DND-41 (cell line): ENCODE results near the gene SKA1.
"Not testable (repeated sequence)": the region's sequence is repeated elsewhere in the genome, so short reads cannot be mapped to it uniquely, and the experiment has no call there.

Source experiments
- ATAC-seq: fragments of 200-7000 bp; cut with Tn5 transposase; 3 replicates; pipeline ENCODE4 v1.9.1; 2021; ENCODE audit warnings: low read depth; ENCODE audit not compliant: insufficient read depth
- DNase-seq: peaks from one replicate; pipeline ENCODE4 v3.0.0-alpha.2; 2020
- H2AFZ ChIP-seq: 2 replicates; pipeline ENCODE4 v1.6.0; 2012; ENCODE audit warnings: low read depth, low read length
- H3K27ac ChIP-seq: 2 replicates; pipeline ENCODE4 v1.5.1; 2012; ENCODE audit warnings: low read length, inconsistent platforms
- H3K27me3 ChIP-seq: fragments of 200-600 bp; sonication (generic); 2 replicates; pipeline ENCODE4 v1.6.0; 2012; ENCODE audit warnings: low read length, mild to moderate bottlenecking, inconsistent platforms; ENCODE audit not compliant: insufficient read depth, poor library complexity
- H3K36me3 ChIP-seq: 2 replicates; pipeline ENCODE4 v1.5.1; 2012; ENCODE audit warnings: low read length, inconsistent platforms; ENCODE audit not compliant: insufficient read depth
- H3K4me1 ChIP-seq: 2 replicates; pipeline ENCODE4 v1.5.1; 2012; ENCODE audit warnings: mild to moderate bottlenecking, low read length; ENCODE audit not compliant: insufficient read depth
- H3K4me2 ChIP-seq: 2 replicates; pipeline ENCODE4 v1.6.0; 2012; ENCODE audit warnings: mild to moderate bottlenecking, moderate library complexity, low read length, inconsistent platforms; ENCODE audit not compliant: insufficient read depth
- H3K4me3 ChIP-seq, 2 experiments: fragments of 200-600 bp in 1 of 2; shearing (Covaris generic) in 1 of 2; 2 replicates each; pipeline ENCODE4 v1.5.1; 2012 to 2016; ENCODE audit warnings: inconsistent platforms in 2 of 2, low read length in 2 of 2, mild to moderate bottlenecking in 2 of 2, low read depth in 1 of 2, moderate library complexity in 1 of 2
- H3K79me2 ChIP-seq: 2 replicates; pipeline ENCODE4 v1.6.0; 2012; ENCODE audit warnings: low read length, inconsistent platforms; ENCODE audit not compliant: insufficient read depth
- H3K9ac ChIP-seq: 2 replicates; pipeline ENCODE4 v1.6.0; 2012; ENCODE audit warnings: low read depth, mild to moderate bottlenecking, inconsistent platforms, low read length, moderate library complexity
- H3K9me3 ChIP-seq: 2 replicates; pipeline ENCODE4 v1.5.1; 2012; ENCODE audit warnings: low read length, moderate library complexity, mild to moderate bottlenecking, inconsistent platforms; ENCODE audit not compliant: insufficient read depth, severe bottlenecking
- H4K20me1 ChIP-seq: 2 replicates; pipeline ENCODE4 v1.6.0; 2012; ENCODE audit warnings: low read length; ENCODE audit not compliant: insufficient read depth
- EZH2 ChIP-seq: IDR thresholded peaks from 3 replicates; pipeline ENCODE4 v1.6.1; 2012; ENCODE audit warnings: borderline replicate concordance, low read depth, mild to moderate bottlenecking, moderate library complexity, low read length, inconsistent platforms; ENCODE audit not compliant: severe bottlenecking
- TF ChIP-seq, protein P1 (sequence below): IDR thresholded peaks from 2 replicates; pipeline ENCODE4 v1.5.1; 2012; ENCODE audit warnings: borderline replicate concordance, low read length, moderate library complexity, mild to moderate bottlenecking; ENCODE audit not compliant: poor library complexity, severe bottlenecking; ENCODE audit errors: extremely low read depth

Gene SKA1

DNA sequence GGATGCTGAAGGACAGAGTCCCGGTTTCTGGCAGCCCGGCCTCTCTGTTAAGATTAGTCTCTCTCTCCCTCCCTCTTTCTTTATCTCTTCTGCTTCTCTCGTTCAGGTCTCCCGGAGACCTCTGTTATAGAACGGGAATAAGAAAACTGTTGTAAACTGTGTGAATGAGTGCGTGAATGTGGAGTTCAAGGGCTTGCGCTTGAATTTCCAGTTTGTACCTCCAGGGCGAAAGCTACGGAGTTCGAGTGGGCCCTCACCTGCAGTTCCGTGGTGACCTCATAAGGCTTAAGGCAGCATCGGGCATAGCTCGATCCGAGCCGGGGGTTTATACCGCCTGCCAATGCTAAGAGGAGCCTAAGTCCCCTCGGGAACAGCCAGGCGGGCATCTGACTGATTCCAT, 26.4 kb downstream of the SKA1 start:
- H3K27ac ChIP-seq: no peak overlapping the region
- no peak overlapping the region for H3K9ac ChIP-seq
- TF ChIP-seq EZH2: no peak
- TF ChIP-seq, protein P1, sequence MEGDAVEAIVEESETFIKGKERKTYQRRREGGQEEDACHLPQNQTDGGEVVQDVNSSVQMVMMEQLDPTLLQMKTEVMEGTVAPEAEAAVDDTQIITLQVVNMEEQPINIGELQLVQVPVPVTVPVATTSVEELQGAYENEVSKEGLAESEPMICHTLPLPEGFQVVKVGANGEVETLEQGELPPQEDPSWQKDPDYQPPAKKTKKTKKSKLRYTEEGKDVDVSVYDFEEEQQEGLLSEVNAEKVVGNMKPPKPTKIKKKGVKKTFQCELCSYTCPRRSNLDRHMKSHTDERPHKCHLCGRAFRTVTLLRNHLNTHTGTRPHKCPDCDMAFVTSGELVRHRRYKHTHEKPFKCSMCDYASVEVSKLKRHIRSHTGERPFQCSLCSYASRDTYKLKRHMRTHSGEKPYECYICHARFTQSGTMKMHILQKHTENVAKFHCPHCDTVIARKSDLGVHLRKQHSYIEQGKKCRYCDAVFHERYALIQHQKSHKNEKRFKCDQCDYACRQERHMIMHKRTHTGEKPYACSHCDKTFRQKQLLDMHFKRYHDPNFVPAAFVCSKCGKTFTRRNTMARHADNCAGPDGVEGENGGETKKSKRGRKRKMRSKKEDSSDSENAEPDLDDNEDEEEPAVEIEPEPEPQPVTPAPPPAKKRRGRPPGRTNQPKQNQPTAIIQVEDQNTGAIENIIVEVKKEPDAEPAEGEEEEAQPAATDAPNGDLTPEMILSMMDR: no peak
- H3K9me3 ChIP-seq: no peaks in the 10 kb centered on the region
- H3K27me3 ChIP-seq: no peaks in the 10 kb centered on the region
- no peaks in the 10 kb centered on the region for H3K79me2 ChIP-seq
- H4K20me1 ChIP-seq: no peaks in the 10 kb centered on the region
- H2AFZ ChIP-seq: no peak overlapping the region
- DNase-seq (no peak), ATAC-seq (no peak)
- H3K36me3 ChIP-seq: no peaks in the 10 kb centered on the region
- H3K4me1 ChIP-seq: no peaks in the 10 kb centered on the region
- H3K4me2 ChIP-seq: no peak overlapping the region
- no peak overlapping the region for H3K4me3 ChIP-seq

DNA sequence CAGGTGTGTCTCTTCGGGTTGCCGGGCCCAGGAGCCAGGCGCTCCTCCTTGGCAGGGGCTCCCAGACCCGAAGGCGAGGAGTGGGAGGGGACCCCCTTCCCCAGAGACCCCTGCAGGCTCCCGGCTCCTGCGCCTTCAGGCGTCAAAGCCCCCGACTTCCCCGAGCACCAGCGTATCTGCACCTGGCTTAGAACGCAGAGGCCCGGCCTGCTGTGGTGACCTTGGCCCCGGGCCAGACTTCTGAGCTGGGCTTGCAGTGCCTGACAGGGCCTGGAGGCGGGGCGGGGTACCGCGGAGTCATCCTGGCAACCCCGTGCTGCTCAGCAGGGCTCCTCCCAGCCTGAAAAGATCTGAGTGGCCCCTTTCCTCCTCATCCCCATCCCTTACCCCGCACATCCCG, 27.0 kb downstream of the SKA1 start:
- Histone ChIP-seq H3K9me3 (no peaks in the 10 kb centered on the region), H2AFZ (no peak overlapping the region), H3K9ac (no peak overlapping the region), H4K20me1 (no peaks in the 10 kb centered on the region), H3K4me3 (no peak overlapping the region), H3K79me2 (no peaks in the 10 kb centered on the region), H3K4me2 (no peak overlapping the region), H3K4me1 (no peaks in the 10 kb centered on the region), H3K27ac (no peak overlapping the region), H3K36me3 (no peaks in the 10 kb centered on the region), H3K27me3 (no peaks in the 10 kb centered on the region)
- ATAC-seq (peak; percentile 93), DNase-seq (peak; percentile 64)
- TF ChIP-seq, protein P1: no peak
- TF ChIP-seq EZH2: no peak

DNA sequence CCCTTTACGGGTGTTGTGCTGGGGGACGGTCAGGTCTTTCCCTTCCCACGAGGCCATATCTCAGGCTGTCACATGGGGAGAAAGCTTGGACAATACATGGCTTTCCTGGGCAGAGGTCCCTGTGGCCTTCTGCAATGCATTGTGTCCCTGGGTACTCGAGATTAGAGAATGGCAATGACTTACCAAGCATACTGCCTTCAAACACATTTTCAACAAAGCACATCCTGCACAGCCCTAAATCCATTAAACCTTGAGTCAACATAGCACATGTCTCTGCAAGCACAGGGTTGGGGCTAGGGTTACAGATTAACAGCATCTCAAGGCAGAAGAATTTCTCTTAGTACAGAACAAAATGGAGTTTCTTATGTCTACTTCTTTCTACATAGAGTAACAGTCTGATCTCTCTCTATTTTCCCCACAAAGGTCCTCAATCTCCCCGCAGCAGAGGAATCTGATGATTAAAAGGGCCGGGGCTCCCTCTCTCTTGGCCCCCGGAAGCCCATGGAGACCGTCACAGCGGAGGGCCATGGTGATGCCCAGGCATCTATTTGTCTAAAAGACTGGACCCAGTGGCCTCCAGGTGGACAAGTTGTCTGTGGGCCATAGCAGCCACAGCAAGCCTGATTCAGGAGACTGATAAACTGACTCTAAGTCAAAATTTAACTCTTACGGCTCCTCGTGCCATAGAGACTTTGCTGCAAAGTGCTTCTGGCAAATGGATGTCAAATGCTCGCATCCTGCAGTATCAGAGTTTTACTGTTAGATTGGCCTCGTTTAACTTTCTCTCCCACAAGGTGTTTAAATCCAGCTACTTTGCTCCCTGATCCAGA, 30.1 kb downstream of the SKA1 start:
- not testable (repeated sequence) for H3K36me3 ChIP-seq, H3K4me1 ChIP-seq, H2AFZ ChIP-seq, H3K4me2 ChIP-seq, H4K20me1 ChIP-seq, H3K79me2 ChIP-seq, ATAC-seq, DNase-seq, H3K4me3 ChIP-seq, H3K27me3 ChIP-seq, H3K9ac ChIP-seq, H3K27ac ChIP-seq, H3K9me3 ChIP-seq

DNA sequence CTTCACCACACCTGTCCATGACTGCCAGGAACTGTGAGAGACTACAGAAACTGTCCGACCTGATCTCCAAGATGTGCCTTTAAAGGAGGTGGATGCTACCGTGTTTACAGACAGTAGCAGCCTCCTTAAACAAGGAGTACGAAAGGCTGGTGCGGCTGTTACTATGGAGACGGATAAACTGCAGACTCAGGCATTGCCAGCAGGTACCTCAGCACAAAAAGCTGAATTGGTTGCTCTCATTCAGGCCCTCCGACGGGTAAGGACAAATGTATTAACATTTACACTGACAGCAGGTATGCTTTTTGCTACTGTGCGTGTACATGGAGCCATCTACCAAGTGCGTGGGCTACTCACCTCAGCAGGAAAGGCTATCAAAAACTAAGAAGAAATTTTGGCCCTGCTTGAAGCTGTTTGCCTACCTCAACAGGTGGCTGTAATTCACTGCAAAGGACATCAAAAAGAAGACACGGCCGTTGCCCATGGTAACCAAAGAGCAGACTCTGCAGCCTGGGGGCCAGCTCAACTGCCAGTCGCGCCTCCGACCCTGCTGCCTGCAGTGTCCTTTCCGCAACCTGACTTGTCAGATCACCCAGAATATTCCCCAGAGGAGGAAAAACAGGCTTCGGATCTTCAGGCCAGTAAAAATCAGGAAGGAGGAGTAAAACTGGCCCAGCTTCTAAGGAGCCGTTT, 30.9 kb downstream of the SKA1 start:
- no peak overlapping the region for H3K4me2 ChIP-seq
- H3K27me3 ChIP-seq: no peaks in the 10 kb centered on the region
- TF ChIP-seq, protein P1: no peak
- no peak for TF ChIP-seq EZH2

More for the DNA sequence above, 30.9 kb downstream of the SKA1 start:
- H3K9ac ChIP-seq: no peak overlapping the region
- H3K9me3 ChIP-seq: no peaks in the 10 kb centered on the region
- H3K4me1 ChIP-seq: no peaks in the 10 kb centered on the region
- no peak overlapping the region for H3K4me3 ChIP-seq
- no peak for DNase-seq
- no peaks in the 10 kb centered on the region for H3K36me3 ChIP-seq
- no peak overlapping the region for H2AFZ ChIP-seq
- H3K79me2 ChIP-seq: no peaks in the 10 kb centered on the region
- H3K27ac ChIP-seq: no peak overlapping the region
- no peaks in the 10 kb centered on the region for H4K20me1 ChIP-seq
- ATAC-seq: no peak
